HEK293 (cell line): ENCODE data around the gene TOR1AIP2.

Experiments
- CTCF ChIP-seq: fragments of 450-650 bp; formaldehyde crosslinking; IDR thresholded peaks from 2 replicates; pipeline ENCODE4 v1.5.1; 2016; ENCODE audit warnings: missing biosample characterization, missing genetic modification characterization
- GLI2 ChIP-seq: fragments of 450-650 bp; formaldehyde crosslinking; IDR thresholded peaks from 2 replicates; pipeline ENCODE4; 2017; ENCODE audit warnings: missing biosample characterization, missing genetic modification characterization, low read depth, borderline replicate concordance
- KLF7 ChIP-seq: fragments of 450-650 bp; formaldehyde crosslinking; IDR thresholded peaks from 2 replicates; pipeline ENCODE4 v1.5.1; 2016; ENCODE audit warnings: missing biosample characterization, missing genetic modification characterization, borderline replicate concordance
- KLF9 ChIP-seq: fragments of 450-650 bp; formaldehyde crosslinking; IDR thresholded peaks from 2 replicates; pipeline ENCODE4 v1.5.1; 2016; ENCODE audit warnings: missing biosample characterization, missing genetic modification characterization, low read depth
- PRDM1 ChIP-seq: fragments of 450-650 bp; formaldehyde crosslinking; IDR thresholded peaks from 2 replicates; pipeline ENCODE4; 2016; ENCODE audit warnings: missing biosample characterization, missing genetic modification characterization
- PRDM10 ChIP-seq: fragments of 450-650 bp; formaldehyde crosslinking; IDR thresholded peaks from 2 replicates; pipeline ENCODE4 v1.5.1; 2016; ENCODE audit warnings: missing biosample characterization, missing genetic modification characterization
- SALL2 ChIP-seq: fragments of 450-650 bp; formaldehyde crosslinking; IDR thresholded peaks from 2 replicates; pipeline ENCODE4 v1.5.0; 2017; ENCODE audit warnings: missing biosample characterization, mild to moderate bottlenecking, missing genetic modification characterization, borderline replicate concordance
- SP2 ChIP-seq: fragments of 450-650 bp; formaldehyde crosslinking; IDR thresholded peaks from 2 replicates; pipeline ENCODE4 v1.5.1; 2016; ENCODE audit warnings: missing biosample characterization, missing genetic modification characterization
- YY2 ChIP-seq: fragments of 450-650 bp; formaldehyde crosslinking; IDR thresholded peaks from 2 replicates; pipeline ENCODE4 v1.5.1; 2016; ENCODE audit warnings: missing biosample characterization, missing genetic modification characterization
- ZBTB6 ChIP-seq: fragments of 450-650 bp; formaldehyde crosslinking; IDR thresholded peaks from 2 replicates; pipeline ENCODE4 v1.5.1; 2017; ENCODE audit warnings: missing biosample characterization, missing genetic modification characterization
- ZBTB7A ChIP-seq: fragments of 450-650 bp; formaldehyde crosslinking; IDR thresholded peaks from 2 replicates; pipeline ENCODE4 v1.5.1; 2016; ENCODE audit warnings: low read depth, missing biosample characterization, missing genetic modification characterization
- ZNF214 ChIP-seq: fragments of 450-650 bp; formaldehyde crosslinking; IDR thresholded peaks from 2 replicates; pipeline ENCODE4 v1.5.1; 2017; ENCODE audit warnings: missing biosample characterization, mild to moderate bottlenecking, missing genetic modification characterization, borderline replicate concordance
- ZNF221 ChIP-seq: fragments of 450-650 bp; formaldehyde crosslinking; IDR thresholded peaks from 2 replicates; pipeline ENCODE4 v1.5.1; 2017; ENCODE audit warnings: missing biosample characterization, missing genetic modification characterization, borderline replicate concordance
- ZNF223 ChIP-seq: fragments of 450-650 bp; formaldehyde crosslinking; IDR thresholded peaks from 2 replicates; pipeline ENCODE4 v1.5.1; 2016; ENCODE audit warnings: missing biosample characterization, missing genetic modification characterization
- ZNF239 ChIP-seq: fragments of 450-650 bp; formaldehyde crosslinking; IDR thresholded peaks from 2 replicates; pipeline ENCODE4 v1.5.1; 2016; ENCODE audit warnings: missing biosample characterization, missing genetic modification characterization
- ZNF362 ChIP-seq: fragments of 450-650 bp; formaldehyde crosslinking; IDR thresholded peaks from 2 replicates; pipeline ENCODE4 v1.5.1; 2016; ENCODE audit warnings: missing biosample characterization, missing genetic modification characterization
- ZNF366 ChIP-seq: fragments of 450-650 bp; formaldehyde crosslinking; conservative IDR thresholded peaks from 2 replicates; pipeline ENCODE4 v1.5.1; 2016; ENCODE audit warnings: missing biosample characterization, missing genetic modification characterization
- ZNF433 ChIP-seq: fragments of 450-650 bp; formaldehyde crosslinking; IDR thresholded peaks from 2 replicates; pipeline ENCODE4 v1.5.1; 2016; ENCODE audit warnings: missing biosample characterization, missing genetic modification characterization, low read depth
- ZNF600 ChIP-seq: fragments of 450-650 bp; formaldehyde crosslinking; IDR thresholded peaks from 2 replicates; pipeline ENCODE4 v1.5.1; 2016; ENCODE audit warnings: missing biosample characterization, missing genetic modification characterization
- ZNF621 ChIP-seq: fragments of 450-650 bp; formaldehyde crosslinking; IDR thresholded peaks from 2 replicates; pipeline ENCODE4 v1.5.1; 2017; ENCODE audit warnings: missing biosample characterization, missing genetic modification characterization
- ZNF658 ChIP-seq: fragments of 450-650 bp; formaldehyde crosslinking; IDR thresholded peaks from 2 replicates; pipeline ENCODE4; 2016; ENCODE audit warnings: missing biosample characterization, missing genetic modification characterization
- ZNF776 ChIP-seq: fragments of 450-650 bp; formaldehyde crosslinking; IDR thresholded peaks from 2 replicates; pipeline ENCODE4 v1.5.0; 2017; ENCODE audit warnings: missing biosample characterization, missing genetic modification characterization, borderline replicate concordance
- ZSCAN4 ChIP-seq: fragments of 450-650 bp; formaldehyde crosslinking; IDR thresholded peaks from 2 replicates; pipeline ENCODE4 v1.5.1; 2017; ENCODE audit warnings: missing biosample characterization, missing genetic modification characterization
- TF ChIP-seq, protein P1 (sequence below): fragments of 450-650 bp; formaldehyde crosslinking; IDR thresholded peaks from 2 replicates; pipeline ENCODE4 v1.5.1; 2016; ENCODE audit warnings: missing biosample characterization, missing genetic modification characterization
- TF ChIP-seq, protein P2 (sequence below): fragments of 450-650 bp; formaldehyde crosslinking; IDR thresholded peaks from 2 replicates; pipeline ENCODE4 v1.5.1; 2016; ENCODE audit warnings: missing biosample characterization, missing genetic modification characterization

TOR1AIP2 gene

DNA sequence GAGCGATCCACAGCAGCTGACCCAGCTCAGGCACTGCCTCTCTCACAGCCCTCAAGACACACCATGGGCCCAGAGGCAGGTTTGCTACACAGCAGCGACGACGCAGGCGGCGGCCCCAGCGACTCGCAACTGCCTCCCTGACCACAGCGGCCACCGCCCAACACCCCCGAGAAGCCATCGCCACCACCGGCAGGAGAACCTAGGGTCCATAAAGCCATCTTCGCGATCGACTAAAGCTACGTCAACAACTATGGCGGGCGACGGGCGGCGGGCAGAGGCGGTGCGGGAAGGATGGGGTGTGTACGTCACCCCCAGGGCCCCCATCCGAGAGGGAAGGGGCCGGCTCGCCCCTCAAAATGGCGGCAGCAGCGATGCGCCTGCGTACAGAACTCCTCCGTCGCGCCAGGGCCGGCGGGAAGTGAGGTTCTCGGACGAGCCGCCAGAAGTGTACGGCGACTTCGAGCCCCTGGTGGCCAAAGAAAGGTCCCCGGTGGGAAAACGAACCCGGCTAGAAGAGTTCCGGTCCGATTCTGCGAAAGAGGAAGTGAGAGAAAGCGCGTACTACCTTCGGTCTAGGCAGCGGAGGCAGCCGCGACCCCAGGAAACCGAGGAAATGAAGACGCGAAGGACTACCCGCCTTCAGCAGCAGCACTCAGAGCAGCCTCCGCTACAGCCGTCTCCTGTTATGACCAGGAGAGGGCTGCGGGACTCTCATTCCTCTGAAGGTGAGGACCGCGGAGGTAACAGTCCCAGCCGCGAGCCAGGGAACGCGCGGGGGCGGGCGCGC, 4.8 kb upstream of the TOR1AIP2 start, which contains the start of gene TOR1AIP1 (continued):
- TF ChIP-seq ZNF621 (tag by site-specific recombination) (no peak), SALL2 (tag by site-specific recombination) (no peak), ZSCAN4 (peak; percentile 35; the same call in 1 of the 2 replicates), ZNF366 (peak; percentile 29; the same call in 1 of the 2 replicates), ZNF362 (tag by site-specific recombination) (no peak), ZNF239 (tag by site-specific recombination) (peak; percentile 25; the same call in 1 of the 2 replicates), ZNF214 (tag by site-specific recombination) (no peak), KLF9 (tag by site-specific recombination) (peak; percentile 75), ZBTB6 (tag by site-specific recombination) (peak; percentile 82), ZNF221 (tag by site-specific recombination) (no peak), PRDM10 (tag by site-specific recombination) (peak; percentile 51), SP2 (tag by site-specific recombination) (peak; percentile 65), YY2 (tag by site-specific recombination) (peak; percentile 97), ZNF600 (tag by site-specific recombination) (peak; percentile 95), ZNF433 (tag by site-specific recombination) (no peak), ZNF776 (tag by site-specific recombination) (no peak), CTCF (tag by site-specific recombination) (peak; percentile 90), ZNF658 (tag by site-specific recombination) (no peak), ZNF223 (tag by site-specific recombination) (peak; percentile 68; the same call in 1 of the 2 replicates), ZBTB7A (tag by site-specific recombination) (peak; percentile 83), KLF7 (peak; percentile 30; the same call in 1 of the 2 replicates), GLI2 (tag by site-specific recombination) (no peak; the same call in 1 of the 2 replicates), PRDM1 (tag by site-specific recombination) (peak; percentile 98)
- TF ChIP-seq, protein P1, sequence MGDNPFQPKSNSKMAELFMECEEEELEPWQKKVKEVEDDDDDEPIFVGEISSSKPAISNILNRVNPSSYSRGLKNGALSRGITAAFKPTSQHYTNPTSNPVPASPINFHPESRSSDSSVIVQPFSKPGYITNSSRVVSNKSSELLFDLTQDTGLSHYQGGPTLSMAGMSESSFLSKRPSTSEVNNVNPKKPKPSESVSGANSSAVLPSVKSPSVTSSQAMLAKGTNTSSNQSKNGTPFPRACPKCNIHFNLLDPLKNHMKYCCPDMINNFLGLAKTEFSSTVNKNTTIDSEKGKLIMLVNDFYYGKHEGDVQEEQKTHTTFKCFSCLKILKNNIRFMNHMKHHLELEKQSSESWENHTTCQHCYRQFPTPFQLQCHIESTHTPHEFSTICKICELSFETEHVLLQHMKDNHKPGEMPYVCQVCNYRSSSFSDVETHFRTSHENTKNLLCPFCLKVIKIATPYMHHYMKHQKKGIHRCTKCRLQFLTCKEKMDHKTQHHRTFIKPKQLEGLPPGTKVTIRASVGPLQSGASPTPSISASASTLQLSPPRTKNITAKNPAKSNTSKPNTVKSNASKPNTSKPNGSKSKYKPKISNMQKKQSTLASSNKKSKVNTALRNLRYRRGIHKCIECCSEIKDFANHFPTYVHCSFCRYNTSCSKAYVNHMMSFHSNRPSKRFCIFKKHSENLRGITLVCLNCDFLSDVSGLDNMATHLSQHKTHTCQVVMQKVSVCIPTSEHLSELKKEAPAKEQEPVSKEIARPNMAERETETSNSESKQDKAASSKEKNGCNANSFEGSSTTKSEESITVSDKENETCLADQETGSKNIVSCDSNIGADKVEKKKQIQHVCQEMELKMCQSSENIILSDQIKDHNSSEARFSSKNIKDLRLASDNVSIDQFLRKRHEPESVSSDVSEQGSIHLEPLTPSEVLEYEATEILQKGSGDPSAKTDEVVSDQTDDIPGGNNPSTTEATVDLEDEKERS (tag by site-specific recombination) = peak; percentile 10; the same call in 1 of the 2 replicates
- TF ChIP-seq, protein P2, sequence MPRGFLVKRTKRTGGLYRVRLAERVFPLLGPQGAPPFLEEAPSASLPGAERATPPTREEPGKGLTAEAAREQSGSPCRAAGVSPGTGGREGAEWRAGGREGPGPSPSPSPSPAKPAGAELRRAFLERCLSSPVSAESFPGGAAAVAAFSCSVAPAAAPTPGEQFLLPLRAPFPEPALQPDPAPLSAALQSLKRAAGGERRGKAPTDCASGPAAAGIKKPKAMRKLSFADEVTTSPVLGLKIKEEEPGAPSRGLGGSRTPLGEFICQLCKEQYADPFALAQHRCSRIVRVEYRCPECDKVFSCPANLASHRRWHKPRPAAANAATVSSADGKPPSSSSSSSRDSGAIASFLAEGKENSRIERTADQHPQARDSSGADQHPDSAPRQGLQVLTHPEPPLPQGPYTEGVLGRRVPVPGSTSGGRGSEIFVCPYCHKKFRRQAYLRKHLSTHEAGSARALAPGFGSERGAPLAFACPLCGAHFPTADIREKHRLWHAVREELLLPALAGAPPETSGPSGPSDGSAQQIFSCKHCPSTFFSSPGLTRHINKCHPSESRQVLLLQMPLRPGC = peak; percentile 83
